HG02642 (cell line): ENCODE data around the gene PHETA1.
"Not testable (repeated sequence)": the region's sequence is repeated elsewhere in the genome, so short reads cannot be mapped to it uniquely, and the experiment has no call there.

ENCODE experiments used
- ATAC-seq: cut with Tn5 transposase; IDR thresholded peaks from one replicate; pipeline ENCODE4 v1.9.1; 2021; ENCODE audit warnings: mild to moderate bottlenecking; ENCODE audit not compliant: unreplicated experiment, poor library complexity

The PHETA1 gene

DNA sequence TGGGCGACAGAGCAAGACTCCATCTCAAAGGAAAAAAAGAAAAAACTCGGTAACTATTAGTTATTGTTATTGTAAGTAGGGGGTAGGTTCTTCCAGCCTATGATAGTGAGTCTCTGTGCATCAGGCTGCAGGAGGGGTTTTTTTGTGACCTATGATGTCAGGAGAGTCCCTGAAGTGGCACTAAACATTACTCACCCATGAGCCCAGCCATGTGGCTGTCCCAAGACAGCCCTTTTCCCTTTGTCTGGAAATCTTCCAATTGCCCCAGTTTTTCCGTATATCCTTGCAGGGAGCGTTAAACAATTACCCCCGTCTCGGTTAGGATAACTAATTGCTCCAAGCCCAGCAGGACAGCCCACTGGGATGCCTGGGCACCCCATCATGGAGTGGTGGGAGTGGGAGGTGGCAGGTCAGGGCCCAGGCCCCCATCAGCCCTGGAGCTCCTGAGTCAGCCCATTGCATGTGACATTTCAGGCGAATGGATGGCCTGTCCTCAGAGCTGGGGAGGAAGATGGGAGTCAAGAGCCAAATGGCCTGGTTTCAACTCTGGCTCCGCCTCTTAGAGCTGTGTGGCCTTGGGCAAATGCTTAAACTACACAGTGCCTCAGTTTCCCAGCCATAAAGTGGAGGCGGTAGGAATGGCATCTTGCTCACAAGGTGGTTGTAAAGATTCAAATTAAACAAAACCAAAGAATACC, 16.4 kb downstream of the PHETA1 start:
- ATAC-seq: no peak

DNA sequence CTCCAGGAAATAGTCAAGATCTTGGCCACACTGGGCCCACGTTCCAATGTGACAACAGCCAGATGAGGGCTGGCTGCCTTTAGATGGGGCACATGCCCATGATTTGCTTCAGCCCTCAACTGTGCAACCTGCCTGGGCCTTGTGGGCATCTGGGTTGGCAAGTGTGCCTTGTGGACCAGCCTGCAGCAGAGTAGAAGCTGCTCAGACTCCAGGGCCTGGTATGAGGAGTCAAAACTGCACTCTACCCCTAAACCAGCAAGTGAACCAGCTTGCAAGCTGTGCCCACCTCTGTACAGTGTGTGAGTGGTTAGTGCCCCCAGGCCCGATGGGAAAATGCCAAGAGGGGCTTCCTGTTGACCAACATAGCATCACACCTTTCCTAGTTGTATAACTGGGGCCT, 17.9 kb downstream of the PHETA1 start:
- ATAC-seq: no peak

DNA sequence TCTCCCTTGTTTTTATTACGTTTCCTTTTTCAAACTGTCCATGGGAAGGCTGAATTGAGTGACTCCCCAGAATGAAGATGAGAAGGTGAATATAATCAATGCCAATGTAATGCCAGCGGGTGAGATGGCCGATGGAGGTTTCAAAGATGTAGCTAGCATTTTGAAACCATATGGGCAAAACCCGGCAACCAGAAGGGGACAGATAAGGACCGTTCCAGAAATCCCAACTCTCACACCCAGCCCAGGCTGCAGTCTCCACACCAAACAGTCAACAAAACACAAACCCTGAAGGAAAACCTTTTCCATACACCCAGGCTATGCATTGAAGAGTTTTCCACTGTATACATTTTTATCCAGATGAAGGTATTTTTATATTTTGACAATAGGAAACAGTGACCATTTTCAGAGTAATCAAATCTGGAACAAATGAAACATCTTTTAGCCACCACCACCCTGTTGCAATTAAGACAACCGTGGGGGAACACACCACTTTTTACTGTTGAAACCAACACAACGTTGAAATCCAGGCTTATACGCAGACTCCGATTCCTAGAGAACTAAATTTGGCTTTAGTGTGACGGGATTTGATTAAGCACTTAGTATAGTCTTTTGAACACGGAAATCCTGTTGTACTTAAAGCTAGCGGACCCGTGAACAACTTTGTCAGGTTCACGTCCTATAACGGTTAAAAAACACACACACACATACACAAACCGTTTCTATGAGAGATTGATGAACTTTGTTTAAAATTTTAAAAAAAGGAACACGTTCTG, 19.0 kb downstream of the PHETA1 start:
- ATAC-seq: no peak

DNA sequence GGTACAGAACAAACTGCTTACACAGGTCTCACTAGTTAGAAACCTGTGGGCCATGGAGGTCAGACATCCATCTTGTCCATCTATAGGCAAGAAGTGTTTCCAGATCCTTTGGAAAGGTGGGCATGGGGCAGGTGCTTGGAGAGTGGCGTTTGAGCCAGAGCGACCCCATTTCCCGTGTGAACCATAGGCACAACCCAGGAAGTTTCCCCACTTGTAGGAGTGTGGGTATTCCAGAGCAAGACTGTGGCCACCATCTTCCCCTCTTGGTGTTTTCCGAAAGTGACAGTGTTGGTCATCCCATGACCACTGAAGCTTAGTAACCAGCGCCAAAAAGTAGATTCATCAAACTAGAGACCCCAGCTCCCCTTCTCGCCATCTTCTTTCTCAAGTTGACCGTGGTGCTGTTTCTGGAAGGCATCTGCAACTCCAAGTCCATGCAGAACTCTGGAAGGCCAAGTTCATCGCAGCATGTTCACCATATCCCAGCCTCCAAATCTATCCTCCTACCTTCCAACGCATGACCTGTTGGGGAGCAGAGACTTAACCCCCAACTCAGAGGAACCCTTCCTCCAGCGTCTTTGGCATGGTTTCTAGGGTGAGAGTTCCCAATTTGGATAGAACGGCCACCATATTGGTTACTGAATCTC, 19.7 kb downstream of the PHETA1 start:
- no peak for ATAC-seq

DNA sequence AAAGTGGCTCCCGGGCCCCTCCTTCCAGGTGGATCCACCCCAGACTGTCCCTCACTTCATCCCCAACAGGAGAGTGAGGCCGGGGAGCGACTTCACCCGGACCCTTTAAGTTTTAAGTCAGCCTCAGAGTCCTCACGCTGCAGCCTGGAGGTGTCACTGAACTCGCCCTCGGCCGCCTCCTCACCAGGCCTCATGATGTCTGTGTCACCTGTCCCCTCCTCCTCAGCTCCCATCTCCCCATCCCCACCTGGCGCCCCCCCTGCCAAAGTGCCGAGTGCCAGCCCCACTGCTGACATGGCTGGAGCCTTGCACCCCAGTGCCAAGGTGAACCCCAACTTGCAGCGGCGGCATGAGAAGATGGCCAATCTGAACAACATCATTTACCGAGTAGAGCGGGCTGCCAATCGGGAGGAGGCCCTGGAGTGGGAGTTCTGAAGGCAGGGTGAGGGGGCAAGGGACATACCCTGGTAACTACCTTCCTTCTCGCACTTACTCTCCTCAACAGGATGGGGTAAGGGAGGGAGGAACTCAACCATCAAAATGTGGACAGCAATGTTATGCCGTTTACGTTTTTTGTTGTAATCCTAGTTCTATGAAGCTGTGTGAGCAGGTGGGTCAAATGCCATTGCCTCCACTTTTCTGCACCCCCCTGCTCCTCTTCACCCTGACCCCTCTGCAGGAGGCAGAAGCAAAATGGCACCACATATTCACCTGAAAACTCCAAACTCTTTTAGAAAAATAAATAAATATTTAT, 20.8 kb downstream of the PHETA1 start:
- ATAC-seq: no peak

DNA sequence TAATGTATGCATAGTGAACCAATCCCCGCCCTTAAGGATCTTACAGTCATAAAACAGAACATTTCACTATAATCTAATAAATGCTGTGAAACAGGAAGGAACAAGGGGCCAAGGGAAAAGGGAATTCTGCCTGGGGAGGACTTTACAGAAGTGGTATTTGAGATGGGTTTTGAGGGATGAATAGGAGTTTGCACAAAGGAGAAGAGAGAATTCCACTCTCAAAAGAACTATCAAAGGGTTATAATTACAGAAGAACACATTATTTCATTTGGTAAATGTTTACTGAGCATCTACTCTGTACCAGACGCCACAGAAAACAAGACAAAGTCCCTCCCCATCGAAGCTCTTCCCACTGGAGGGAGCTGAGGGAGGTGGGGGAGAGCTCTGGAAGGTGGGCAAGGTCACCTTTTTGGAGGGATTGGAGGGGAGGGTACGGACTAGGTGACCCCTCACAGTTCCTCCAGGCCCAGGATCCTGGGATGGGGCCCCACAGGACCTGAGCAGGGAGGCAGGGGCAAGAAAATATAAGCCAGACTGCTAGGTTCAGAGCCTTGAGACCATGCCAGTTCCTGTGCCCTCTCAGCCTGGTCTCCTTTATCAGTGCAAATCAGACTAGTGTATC, 24.5 kb downstream of the PHETA1 start:
- no peak for ATAC-seq

DNA sequence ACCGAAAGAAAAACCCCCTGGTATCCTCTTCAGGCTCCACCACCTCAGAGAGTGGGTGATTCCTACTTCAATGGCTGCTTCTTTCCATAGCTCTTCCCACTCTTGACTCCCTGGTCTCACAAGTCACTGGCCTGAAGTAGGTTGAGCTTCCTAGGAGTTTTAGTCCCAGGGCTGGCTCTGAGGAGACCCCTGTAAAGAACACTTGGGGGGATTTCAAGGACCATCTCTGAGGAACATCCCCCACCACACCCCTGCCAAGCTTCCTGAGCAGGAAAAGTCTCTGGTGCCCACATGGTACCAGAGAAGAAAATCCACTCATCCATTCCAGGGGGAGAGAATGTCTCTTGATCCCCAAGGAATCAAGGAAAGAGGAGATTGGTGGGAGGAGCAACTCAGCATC, 25.7 kb downstream of the PHETA1 start:
- no peak for ATAC-seq

DNA sequence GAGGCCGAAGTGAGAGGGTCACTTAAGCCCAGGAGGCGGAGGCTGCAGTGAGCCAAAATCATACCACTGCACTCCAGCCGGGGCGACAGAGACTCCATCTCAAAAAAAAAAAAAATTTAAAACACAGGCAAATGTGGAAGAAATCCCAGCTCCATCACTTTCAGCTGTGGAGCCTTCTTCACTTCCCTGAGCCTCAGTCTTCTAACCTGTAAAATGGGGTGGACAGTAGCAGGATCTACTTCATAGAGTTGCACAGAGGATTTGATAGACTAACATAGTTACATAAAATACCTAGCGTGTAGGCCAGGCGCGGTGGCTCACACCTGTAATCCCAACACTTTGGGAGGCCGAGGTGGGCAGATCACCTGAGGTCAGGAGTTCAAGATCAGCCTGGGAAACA, 26.5 kb downstream of the PHETA1 start:
- ATAC-seq: no peak

DNA sequence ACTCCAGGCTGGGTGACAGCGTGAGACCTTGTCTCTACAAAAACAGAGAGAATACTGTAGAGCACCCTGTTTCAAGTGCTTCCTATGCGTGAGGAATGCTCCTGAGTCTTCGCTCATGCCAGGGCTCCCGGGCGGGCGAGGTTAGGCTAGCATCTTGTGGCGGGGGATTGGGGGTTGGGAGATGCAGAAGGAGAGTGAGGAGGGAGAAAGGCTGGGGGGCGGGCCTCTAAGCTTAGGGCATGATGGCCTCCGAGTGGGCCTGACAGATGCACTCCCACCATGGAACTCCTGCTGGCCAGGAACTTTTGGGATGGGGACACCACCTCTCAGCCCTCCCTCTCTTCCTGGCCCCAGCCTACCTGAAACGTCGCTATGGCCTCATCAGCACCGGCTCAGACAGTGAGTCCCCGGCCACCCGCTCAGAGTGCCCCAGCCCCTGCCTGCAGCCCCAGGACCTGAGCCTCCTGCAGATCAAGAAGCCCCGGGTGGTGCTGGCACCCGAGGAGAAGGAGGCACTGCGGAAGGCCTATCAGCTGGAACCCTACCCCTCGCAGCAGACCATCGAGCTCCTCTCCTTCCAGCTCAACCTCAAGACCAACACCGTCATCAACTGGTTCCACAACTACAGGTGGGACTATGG, 27.3 kb downstream of the PHETA1 start:
- no peak for ATAC-seq

DNA sequence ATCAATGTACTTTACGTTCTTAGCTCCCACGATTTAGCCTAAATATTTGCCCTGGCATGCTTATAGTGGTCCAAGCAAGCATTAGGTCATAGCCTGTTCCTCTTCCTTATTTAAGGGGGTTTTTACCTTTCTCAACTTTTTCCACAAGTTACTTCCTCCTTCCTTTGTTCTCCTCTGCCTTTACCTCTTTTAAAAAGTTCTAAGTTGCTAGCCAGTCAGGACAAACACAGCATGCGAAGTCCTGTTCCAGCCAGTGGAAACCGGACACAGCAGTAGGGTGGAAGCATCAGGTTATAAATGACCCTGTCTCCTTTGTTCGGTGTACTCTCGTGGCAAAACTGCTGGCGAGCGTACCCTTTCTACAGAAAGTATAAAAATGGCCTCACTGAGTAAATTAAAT, 28.2 kb downstream of the PHETA1 start:
- not testable (repeated sequence) for ATAC-seq

DNA sequence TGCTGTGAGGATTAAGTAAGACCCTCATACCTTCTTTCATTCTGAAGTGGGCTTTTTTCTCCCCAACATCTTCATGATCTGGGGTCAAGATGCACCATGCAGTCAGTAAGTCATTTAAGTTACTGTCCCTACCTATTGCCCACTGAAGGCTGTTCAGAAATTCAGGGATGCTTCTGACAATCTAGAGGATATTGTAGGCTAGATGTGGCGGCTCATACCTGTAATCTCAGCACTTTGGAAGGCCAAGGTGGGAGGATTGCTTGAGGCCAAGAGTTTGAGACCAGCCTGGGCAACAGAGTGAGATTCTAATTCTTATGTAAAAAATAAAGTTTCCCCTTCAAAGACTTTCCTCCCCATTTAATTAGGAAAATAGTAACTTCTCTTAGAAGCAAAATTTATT, 28.7 kb downstream of the PHETA1 start:
- no peak for ATAC-seq

DNA sequence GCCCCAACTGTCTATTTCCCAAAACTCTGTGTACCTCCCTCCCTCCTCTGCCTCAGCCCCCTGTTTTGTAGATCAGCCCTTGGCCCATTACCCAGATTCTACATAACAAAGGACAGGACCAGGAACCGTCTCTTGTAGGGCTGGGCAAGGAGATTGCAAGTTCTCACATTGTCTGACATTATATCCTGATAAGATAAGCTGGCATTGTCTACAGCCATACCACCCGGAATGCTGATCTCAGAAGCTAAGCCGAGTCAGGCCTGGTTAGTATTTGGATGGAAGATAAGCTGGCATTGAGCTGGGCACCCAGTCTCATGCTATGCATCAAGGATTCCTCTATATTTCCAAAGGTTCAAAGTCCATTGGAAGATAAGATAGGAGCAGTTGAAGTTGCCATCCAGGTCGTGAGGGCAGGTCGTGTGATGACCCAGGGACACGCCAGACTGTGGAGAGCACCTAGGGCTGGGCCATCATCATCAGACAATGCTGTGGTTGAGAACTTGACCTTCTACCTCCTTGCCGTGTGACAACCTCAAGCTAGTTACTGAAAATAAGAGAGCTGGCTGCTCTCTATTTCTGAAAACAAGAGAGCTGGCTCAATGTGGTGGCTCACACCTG, 29.5 kb downstream of the PHETA1 start:
- no peak for ATAC-seq

DNA sequence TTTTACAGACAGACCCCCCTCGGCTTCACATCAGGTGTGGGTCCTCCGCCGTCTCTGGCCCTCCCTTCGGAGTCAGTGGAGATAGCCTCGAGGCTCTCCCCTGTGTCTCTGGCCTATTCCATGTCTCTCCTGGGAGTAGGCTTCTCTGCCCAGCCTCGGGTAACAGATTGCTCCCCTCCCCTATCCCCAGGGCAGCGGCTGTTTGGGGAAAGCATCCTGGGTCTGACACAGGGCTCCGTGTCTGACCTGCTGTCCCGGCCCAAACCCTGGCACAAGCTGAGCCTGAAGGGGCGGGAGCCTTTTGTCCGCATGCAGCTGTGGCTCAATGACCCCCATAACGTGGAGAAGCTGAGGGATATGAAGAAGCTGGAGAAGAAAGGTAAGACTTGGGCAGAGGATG, 30.8 kb downstream of the PHETA1 start:
- no peak for ATAC-seq

DNA sequence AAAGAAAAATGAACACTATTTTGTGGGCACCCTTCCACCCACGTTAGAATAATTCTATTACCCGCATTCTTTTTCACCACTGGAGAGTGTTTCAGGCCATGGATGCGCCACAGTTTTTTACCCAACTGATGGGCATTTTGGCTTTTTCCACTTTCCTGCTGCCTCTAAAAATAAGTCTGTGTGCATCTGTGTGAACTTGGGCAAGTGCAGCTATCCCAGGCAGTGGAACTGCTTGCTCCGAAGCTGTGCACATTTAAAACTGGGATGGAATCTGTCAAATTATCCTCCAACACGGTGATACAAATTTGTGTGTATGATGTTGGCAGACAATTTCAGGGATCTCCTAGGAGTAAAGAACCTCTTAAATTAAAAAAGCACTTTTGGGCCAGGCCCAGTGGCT, 31.5 kb downstream of the PHETA1 start:
- no peak for ATAC-seq

DNA sequence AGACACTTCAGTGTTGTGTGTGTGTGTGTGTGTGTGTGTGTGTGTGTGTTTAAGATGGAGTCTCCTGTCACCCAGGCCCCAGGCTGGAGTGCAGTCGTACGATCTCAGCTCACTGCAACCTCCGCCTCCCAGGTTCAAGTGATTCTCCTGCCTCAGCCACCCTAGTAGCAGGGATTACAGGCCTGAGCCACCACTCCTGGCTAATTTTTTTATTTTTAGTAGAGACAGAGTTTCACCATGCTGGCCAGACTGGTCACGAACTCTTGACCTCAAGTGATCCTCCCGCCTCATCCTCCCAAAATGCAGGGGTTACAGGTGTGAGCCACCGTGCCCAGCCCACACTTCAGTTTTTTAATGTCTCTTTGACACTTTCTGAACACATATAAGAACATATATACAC, 32.5 kb downstream of the PHETA1 start:
- not testable (repeated sequence) for ATAC-seq

DNA sequence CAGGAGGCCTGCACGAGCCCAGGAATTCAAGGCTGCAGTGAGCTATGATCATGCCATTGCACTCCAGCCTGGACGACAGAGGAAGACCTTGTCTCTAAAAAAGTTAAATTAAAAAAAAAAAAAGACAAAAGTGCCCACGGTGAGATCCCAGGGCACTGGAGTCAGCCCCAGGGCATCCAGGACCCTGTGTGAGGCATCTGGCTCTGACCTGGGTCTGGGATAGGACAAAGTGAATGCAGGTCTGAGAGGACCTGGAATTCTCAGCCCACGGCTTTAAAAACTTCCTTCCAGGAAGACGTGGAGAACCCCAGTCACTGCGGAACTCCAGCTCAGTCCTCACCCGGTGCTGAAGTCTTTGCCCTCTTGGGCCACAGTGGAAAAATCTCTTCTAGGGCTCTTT, 33.1 kb downstream of the PHETA1 start:
- no peak for ATAC-seq

DNA sequence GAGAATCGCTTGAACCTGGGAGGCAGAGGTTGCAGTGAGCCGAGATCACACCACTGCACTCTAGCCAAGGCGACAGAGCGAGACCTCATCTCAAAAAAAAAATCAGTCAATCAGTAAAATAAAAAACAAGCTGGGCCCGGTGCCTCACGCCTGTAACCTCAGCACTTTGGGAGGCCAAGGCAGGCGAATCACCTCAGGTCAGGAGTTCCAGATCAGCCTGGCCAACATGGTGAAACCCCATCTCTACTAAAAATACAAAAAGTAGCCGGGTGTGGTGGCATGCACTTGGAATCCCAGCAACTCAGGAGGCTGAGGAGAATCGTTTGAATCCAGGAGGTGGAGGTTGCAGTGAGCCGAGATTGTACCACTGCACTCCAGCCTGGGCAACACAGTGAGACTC, 33.6 kb downstream of the PHETA1 start:
- ATAC-seq: not testable (repeated sequence)

DNA sequence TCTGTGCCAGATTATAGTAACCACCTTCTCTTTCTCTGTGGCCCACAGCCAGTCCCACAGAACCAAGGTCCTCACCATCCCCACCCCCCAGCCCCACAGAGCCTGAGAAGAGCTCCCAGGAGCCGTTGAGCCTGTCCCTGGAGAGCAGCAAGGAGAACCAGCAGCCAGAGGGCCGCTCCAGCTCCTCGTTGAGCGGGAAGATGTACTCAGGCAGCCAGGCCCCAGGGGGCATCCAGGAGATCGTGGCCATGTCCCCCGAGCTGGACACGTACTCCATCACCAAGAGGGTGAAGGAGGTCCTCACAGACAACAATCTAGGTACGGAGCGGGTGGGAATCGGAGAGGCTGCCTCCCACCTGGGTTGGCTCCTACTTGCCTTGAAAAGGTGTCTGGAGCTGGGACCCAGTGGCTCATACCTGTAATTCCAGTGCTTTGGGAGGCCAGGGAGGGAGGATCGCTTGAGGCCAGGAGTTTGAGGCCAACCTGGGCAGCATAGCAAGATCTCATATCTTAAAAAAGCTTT, 34.4 kb downstream of the PHETA1 start:
- ATAC-seq: no peak
